HG02981 (cell line): ENCODE results near the gene AGBL5.

Source experiments
- ATAC-seq: cut with Tn5 transposase; IDR thresholded peaks from one replicate; pipeline ENCODE4 v1.9.1; 2021; ENCODE audit warnings: mild to moderate bottlenecking, moderate library complexity; ENCODE audit not compliant: unreplicated experiment

AGBL5 gene

DNA sequence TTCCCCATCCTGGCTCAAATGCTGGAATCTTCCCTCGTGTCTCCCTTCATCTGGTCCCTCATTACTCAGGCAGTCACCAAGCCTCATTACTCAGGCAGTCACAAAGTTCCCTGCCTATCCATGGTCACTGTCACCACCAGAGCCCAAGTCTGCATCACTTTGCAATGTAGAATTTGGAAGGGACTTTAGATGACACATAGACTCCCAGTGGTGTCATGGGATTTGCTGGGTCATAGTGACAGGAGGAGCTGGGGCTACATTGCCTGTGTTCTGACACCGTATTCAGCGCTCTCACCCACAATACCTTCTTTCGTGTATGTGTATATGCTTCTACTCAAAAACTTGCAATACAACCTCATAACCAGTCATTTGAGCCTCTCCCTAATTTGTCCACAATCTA is 24.9 kb downstream of the AGBL5 start:
- no peak for ATAC-seq

DNA sequence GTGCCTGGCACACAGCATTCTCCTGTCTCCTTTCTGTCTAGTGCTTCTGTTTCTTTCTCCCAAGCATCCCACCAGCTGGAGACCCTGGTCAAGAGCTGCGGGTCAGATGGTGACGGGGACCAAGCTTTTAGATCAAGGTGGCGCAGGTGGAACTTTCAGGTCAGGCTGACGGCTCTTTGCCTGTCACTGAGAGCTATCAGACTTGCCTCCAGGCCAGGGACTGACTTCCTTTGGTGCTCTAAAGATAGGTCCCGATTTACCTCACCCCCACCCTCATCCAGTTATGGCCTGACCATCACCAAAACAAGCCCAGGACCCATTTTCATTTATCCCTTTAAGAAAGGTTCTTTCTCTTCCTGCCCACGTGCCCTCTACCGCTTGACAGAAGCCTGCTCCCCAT is 25.8 kb downstream of the AGBL5 start:
- no peak for ATAC-seq

DNA sequence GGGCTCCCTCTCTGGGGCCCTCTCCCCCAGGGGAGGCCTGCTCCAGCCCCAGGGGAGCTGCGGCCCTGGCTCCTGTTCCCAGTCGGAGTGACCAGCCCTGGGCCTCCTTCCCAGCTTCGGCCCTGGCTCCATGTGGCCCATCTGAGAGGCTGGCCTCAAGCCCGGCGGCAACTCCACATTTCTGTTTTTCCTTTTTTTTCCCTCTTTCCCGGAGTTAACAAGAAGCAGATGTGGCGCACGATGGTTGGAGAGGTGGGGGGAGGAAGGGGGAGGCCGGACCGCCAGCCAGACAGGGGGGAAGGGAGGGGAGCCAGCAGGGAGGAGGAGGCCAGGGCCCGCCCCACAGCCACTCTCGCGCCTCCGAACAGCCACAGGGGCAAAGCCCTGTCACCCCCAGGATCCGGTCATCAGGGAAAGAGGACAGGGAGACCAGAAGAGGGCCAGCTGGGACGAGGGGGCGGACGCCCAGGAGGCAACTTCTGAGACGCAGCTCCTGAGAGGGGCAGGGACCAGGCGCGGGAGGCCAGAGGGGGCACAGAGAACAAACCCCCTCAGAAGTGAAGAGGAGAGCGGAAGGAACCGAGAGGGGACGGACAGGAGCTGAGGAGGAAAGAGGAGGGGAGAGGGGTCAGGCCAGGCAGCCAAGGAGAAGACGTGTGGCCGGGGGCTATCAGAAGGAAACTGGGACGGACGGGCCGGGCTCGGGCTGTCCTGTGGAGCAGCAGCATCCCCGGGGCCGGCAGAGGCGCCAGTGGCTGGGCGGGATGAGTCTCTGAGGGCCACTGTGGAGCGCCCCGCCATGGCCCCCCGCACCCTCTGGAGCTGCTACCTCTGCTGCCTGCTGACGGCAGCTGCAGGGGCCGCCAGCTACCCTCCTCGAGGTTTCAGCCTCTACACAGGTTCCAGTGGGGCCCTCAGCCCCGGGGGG is 27.1 kb downstream of the AGBL5 start, which contains the start of gene EMILIN1:
EMILIN1 (plus strand) TSS at position 349 of the 928 bp plus-strand sequence; CDS start at position 800, 451 bp downstream.
- ATAC-seq, result no peak

GRCh38 chr2:27079233-27080139 is 28.0 kb downstream of the AGBL5 start:
- ATAC-seq, result no peak

GRCh38 chr2:27080140-27080469 is 28.6 kb downstream of the AGBL5 start:
- ATAC-seq, result no peak

GRCh38 chr2:27080603-27080936 is 29.1 kb downstream of the AGBL5 start:
- ATAC-seq, result no peak

GRCh38 chr2:27081984-27082772 is 30.7 kb downstream of the AGBL5 start:
- no peak for ATAC-seq

- no peak for ATAC-seq
Observed at GRCh38 chr2:27082773-27083409, 31.4 kb downstream of the AGBL5 start.

- no peak for ATAC-seq
Observed at GRCh38 chr2:27083410-27084296, 32.2 kb downstream of the AGBL5 start.

- no peak for ATAC-seq
Observed at GRCh38 chr2:27084297-27085061, 33.0 kb downstream of the AGBL5 start.

DNA sequence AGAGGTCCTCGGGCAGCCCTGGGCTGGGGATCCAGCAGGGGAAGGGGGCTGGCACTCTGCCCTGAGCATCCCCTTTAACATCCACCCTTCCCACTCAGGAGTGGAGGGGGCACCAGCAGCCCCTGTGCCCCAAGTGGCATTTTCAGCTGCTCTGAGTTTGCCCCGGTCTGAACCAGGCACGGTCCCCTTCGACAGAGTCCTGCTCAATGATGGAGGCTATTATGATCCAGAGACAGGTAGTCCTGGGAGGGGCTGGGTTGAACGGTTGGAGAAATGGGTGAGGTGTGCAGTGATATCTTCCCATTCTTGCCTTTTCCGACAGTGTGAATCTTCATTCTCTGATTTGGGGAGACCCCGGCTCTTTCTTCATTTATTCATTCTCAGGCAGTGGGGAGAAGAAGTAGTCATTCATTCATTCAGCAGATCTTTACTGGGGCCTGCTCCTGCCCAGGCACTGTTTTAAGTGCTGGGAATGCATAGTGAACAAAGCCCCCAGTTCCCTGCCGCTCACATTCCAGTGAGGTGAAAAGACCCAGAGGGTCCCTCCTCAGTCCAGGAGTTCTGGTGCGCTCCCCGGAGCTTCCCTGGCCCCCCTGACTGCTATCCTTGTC is 33.7 kb downstream of the AGBL5 start:
- no peak for ATAC-seq

DNA sequence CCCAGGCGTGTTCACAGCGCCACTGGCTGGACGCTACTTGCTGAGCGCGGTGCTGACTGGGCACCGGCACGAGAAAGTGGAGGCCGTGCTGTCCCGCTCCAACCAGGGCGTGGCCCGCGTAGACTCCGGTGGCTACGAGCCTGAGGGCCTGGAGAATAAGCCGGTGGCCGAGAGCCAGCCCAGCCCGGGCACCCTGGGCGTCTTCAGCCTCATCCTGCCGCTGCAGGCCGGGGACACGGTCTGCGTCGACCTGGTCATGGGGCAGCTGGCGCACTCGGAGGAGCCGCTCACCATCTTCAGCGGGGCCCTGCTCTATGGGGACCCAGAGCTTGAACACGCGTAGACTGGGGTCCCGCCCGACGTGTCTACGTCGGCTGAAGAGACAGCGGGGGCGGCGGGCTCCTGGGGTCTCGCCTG is 34.2 kb downstream of the AGBL5 start:
- ATAC-seq, result peak; percentile 0

DNA sequence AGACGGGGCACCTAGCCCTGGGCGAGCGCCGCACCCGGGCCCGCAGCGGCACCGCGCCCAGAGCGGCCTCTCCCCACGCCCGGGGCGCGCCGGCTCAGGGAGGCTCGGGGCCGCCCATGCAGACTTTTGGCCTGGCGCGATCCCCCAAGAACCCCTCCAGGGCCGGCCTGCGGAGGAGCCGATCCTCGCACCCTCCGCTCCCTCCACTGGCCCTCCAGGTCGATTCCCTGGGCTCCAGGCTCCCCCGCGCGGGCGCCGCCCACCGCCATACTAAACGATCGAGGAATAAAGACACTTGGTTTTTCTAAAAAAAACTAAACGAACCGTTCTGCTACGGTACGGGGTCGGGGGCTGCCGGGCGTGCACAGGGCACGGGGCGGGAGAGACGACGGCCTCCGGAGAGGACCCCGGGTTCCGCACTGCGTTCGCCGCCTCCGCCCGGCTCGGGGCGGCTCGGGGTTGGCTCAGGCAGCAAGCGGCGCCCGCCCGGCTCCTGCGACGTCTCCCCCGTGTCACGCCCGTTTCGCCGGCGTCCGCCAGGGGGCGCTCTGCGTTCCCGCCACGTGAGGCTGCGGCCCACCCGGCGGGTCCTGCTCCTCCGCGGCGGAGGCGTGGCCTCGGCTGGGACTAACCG is 34.7 kb downstream of the AGBL5 start:
- peak; percentile 72 for ATAC-seq

GRCh38 chr2:27086724-27087593 is 35.5 kb downstream of the AGBL5 start, which contains the start of gene KHK:
Gene KHK (plus strand): TSS chr2:27086772. CDS start chr2:27087260, 488 bp downstream.
- peak; percentile 2 for ATAC-seq

DNA sequence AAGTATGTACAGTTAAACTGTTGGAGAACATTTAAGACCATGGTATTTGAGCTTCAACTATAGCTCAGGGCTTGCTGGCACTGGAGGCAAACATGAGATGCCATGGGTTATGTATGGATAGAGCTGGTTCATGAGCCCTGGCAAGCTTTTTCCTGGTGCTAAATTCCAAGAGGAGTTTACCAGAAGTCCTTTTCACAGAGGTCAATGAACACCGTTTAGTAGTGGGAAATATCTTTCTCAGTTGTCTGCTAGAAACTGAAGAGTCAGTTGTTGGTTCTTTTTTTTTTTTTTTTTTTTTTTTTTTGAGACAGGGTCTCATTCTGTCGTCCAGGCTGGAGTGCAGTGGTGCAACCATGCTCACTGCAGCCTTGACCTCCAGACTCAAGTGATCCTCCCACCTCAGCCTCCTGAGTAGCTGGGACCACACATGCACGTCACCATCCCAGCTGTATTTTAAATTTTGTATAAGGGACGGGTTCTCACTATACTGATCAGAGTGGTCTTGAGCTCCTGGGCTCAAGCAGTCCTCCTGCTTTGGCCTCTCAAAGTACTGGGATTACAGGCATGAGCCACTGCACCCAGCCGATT is 36.4 kb downstream of the AGBL5 start:
- ATAC-seq, result no peak

DNA sequence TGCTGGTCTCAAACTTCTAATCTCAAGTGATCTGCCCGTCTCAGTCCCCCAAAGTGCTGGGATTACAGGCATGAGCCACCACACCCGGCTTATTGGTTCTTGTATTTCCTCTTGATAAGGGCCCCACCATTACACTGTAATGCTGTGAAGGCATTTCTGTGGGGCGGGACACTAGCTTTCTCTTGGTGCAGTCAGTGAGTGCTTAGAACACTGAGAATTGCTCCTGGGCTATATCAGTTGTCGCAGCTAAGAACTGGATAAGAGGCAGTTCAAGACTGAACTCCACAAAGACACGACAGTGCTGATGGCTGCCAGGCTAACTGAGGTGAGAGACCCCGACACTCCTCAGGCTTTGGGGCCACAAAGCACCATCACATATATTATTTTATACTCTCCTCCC is 37.2 kb downstream of the AGBL5 start:
- no peak for ATAC-seq
